Peyer's patch (tissue), 4 donors: ENCODE results near the gene SEPTIN14.

Experiments used
- POLR2A ChIP-seq, 2 donors: fragments of 450-650 bp; IDR thresholded peaks; one replicate each; pipeline ENCODE4 v1.5.1; 2017; ENCODE audit warnings: antibody characterized with exemption in 2 of 2, mild to moderate bottlenecking in 2 of 2, moderate library complexity in 2 of 2
- TF ChIP-seq, protein P1 (sequence below), 6 experiments: fragments of 450-650 bp in 4 of 6; fragments of 200-600 bp in 2 of 6; sonication (generic) in 1 of 6; IDR thresholded peaks; one replicate each; pipeline ENCODE4 v1.5.1; 2017 to 2019; ENCODE audit warnings: antibody characterized with exemption in 6 of 6, mild to moderate bottlenecking in 3 of 6, moderate library complexity in 1 of 6

DNA sequence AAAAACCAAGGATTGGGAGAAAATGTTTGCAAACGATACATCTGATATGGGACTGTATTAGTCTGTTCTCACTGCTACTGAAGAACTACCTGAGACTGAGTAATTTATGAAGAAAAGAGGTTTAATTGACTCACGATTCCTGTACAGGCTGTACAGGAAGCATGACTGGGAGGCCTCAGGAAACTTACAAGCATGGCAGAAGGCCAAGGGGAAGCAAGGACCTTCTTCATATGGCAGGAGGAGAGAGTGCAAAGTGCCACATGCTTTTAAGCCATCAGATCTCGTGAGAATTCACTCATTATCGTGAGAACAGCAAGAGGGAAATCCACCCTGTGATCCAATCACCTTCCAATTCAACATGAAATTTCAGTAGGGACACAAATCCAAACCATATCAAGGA lies 35.7 kb upstream of the SEPTIN14 start:
- TF ChIP-seq, protein P1, sequence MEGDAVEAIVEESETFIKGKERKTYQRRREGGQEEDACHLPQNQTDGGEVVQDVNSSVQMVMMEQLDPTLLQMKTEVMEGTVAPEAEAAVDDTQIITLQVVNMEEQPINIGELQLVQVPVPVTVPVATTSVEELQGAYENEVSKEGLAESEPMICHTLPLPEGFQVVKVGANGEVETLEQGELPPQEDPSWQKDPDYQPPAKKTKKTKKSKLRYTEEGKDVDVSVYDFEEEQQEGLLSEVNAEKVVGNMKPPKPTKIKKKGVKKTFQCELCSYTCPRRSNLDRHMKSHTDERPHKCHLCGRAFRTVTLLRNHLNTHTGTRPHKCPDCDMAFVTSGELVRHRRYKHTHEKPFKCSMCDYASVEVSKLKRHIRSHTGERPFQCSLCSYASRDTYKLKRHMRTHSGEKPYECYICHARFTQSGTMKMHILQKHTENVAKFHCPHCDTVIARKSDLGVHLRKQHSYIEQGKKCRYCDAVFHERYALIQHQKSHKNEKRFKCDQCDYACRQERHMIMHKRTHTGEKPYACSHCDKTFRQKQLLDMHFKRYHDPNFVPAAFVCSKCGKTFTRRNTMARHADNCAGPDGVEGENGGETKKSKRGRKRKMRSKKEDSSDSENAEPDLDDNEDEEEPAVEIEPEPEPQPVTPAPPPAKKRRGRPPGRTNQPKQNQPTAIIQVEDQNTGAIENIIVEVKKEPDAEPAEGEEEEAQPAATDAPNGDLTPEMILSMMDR (IDR thresholded peaks at IDR 0.05), result no peak
- TF ChIP-seq POLR2A (IDR thresholded peaks at IDR 0.05), result no peak
